ENCODE results near the gene MAPK8IP1.

MAPK8IP1 gene

GRCh38 chr11:45913514-45913913 lies 28.1 kb downstream of the MAPK8IP1 start:
- Histone ChIP-seq H3K4me3 (ENCODE audit: low read depth, low read length) (no peak overlapping the region), H3K36me3 (ENCODE audit: control insufficient read depth in 2 of 2, insufficient read depth in 1 of 2, low read length in 2 of 2) (peaks cover 0 to 62% of the 10 kb centered on the region in 2 experiments; a peak in 2 of 3 replicates), H3K27ac (ENCODE audit: extremely low read depth, low read depth, low read length) (no peak overlapping the region), H3K9me3 (ENCODE audit: control insufficient read depth, insufficient read depth, low read depth, low read length) (no peaks in the 10 kb centered on the region), H3K4me1 (ENCODE audit: control insufficient read depth, insufficient read depth, low read length) (no peaks in the 10 kb centered on the region; the same call in 1 of the 2 replicates)
- ChIA-PET POLR2A (interaction anchor here (1.6 kb wide), 1 partner anchor 12 kb away, joined by 6 read pairs; no protein-coding TSS in a partner anchor), CTCF (interaction anchor here (0.8 to 1.3 kb wide), 2 partner anchors 40 to 93 kb away, joined by 3 to 5 read pairs; no protein-coding TSS in a partner anchor)
- TF ChIP-seq KLF16 (tag by site-specific recombination; IDR thresholded peaks at IDR 0.05) (no peak), ZNF530 (tag by site-specific recombination; IDR thresholded peaks at IDR 0.05; ENCODE audit: low read depth) (no peak), HOXA7 (CRISPR knock-in tag; IDR thresholded peaks at IDR 0.05; ENCODE audit: borderline replicate concordance) (no peak), ZNF37A (tag by site-specific recombination; IDR thresholded peaks at IDR 0.05) (no peak), SP3 (tag by site-specific recombination; IDR thresholded peaks at IDR 0.05) (no peak), OSR2 (tag by site-specific recombination; IDR thresholded peaks at IDR 0.05) (no peak), ZNF629 (tag by site-specific recombination; IDR thresholded peaks at IDR 0.05) (no peak), ZNF223 (tag by site-specific recombination; IDR thresholded peaks at IDR 0.05) (no peak), MEIS1 (CRISPR knock-in tag; IDR thresholded peaks at IDR 0.05; ENCODE audit: borderline replicate concordance) (no peak), MYNN (tag by site-specific recombination; IDR thresholded peaks at IDR 0.05; ENCODE audit: borderline replicate concordance) (no peak), ZNF791 (tag by site-specific recombination; IDR thresholded peaks at IDR 0.05) (no peak), YY1 (tag by site-specific recombination; IDR thresholded peaks at IDR 0.05) (no peak), ZNF626 (tag by site-specific recombination; IDR thresholded peaks at IDR 0.05) (no peak), ZNF830 (tag by site-specific recombination; IDR thresholded peaks at IDR 0.05; ENCODE audit: low read depth) (no peak)

DNA sequence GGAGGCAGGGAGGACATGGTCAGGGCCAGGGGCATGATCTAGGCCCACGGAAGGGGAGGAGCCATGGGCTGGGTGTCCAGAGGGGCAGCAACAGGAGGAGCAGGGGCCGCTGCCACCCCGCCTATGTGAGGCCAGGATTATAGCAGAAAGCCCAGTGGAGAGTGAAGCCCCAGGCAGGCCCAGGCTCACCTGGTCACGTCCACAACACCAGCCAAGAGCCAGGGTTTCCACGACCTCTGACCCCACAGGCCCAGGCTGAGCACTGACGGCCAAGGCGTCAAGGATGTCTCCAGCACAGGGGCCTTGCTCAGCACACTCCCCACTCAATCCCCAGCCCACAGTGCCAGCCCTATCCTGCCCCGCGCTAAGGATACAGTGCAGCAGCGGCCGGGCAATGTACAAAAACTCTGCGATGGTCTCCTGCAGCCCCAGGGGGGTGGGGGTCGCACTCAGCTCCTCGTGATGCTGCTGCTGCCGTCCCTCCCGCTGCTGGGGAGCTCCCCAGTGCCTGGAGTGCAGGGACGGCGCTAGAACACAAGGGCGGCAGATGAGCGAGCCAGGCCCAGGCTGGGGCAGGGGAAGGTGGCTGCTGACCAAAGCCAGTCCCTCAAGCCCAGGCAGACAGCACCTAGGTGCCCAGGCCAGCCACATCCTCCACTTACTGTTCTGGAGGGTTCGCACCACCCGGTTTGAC lies 28.6 kb downstream of the MAPK8IP1 start:
- TF ChIP-seq ZNF623 (tag by site-specific recombination; IDR thresholded peaks at IDR 0.05), result no peak
- TF ChIP-seq ZNF202 (tag by site-specific recombination; IDR thresholded peaks at IDR 0.05; ENCODE audit: borderline replicate concordance), result no peak
- CTCF ChIA-PET, result interaction anchor here (0.8 to 1.3 kb wide), 2 partner anchors 41 to 93 kb away, joined by 3 to 5 read pairs; no protein-coding TSS in a partner anchor
- POLR2A ChIA-PET, result interaction anchor here (1.6 kb wide), 1 partner anchor 11 kb away, joined by 6 read pairs; no protein-coding TSS in a partner anchor
- Histone ChIP-seq H3K9me3 (ENCODE audit: control insufficient read depth, insufficient read depth, low read depth, low read length) (no peaks in the 10 kb centered on the region), H3K27ac (ENCODE audit: extremely low read depth, low read depth, low read length) (no peak overlapping the region), H3K36me3 (ENCODE audit: control insufficient read depth in 2 of 2, insufficient read depth in 1 of 2, low read length in 2 of 2) (peaks cover 0 to 59% of the 10 kb centered on the region in 2 experiments; a peak in 2 of 3 replicates), H3K4me1 (ENCODE audit: control insufficient read depth, insufficient read depth, low read length) (no peaks in the 10 kb centered on the region; the same call in 1 of the 2 replicates), H3K4me3 (ENCODE audit: low read depth, low read length) (no peak overlapping the region)

DNA sequence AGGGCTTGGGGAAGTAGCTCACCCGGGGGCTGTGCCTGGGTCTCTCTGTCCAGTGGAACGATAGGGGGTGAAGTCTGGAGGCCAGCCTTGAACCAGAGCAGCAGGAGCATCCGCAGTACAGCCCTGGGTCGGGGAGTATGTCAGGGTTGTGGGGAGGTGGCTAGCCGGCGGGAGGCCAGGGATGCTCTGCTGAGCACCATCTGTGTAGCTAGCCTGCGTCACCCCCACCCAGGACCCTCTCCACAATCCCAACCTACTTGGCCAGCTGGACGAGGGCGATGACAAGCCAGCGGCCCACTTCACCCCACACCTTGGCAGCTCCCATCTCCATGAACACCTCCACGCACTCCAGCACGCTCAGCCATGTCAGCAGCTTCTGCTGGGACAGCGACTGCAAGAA lies 30.0 kb downstream of the MAPK8IP1 start:
- Histone ChIP-seq H3K4me1 (ENCODE audit: control insufficient read depth, insufficient read depth, low read length) (no peaks in the 10 kb centered on the region; the same call in 1 of the 2 replicates), H3K36me3 (ENCODE audit: control insufficient read depth in 2 of 2, insufficient read depth in 1 of 2, low read length in 2 of 2) (peaks cover 0 to 46% of the 10 kb centered on the region in 2 experiments; a peak in 2 of 3 replicates), H3K4me3 (ENCODE audit: low read depth, low read length) (no peak overlapping the region), H3K9me3 (ENCODE audit: control insufficient read depth, insufficient read depth, low read depth, low read length) (no peaks in the 10 kb centered on the region), H3K27ac (ENCODE audit: extremely low read depth, low read depth, low read length) (no peak overlapping the region)
- POLR2A ChIA-PET, result interaction anchor here (0.7 kb wide), 1 partner anchor 8 kb away, joined by 3 read pairs; no protein-coding TSS in a partner anchor
- TF ChIP-seq ZNF501 (tag by site-specific recombination; IDR thresholded peaks at IDR 0.05) (no peak), ZNF792 (tag by site-specific recombination; IDR thresholded peaks at IDR 0.05) (no peak)
- TF ChIP-seq, protein P1, sequence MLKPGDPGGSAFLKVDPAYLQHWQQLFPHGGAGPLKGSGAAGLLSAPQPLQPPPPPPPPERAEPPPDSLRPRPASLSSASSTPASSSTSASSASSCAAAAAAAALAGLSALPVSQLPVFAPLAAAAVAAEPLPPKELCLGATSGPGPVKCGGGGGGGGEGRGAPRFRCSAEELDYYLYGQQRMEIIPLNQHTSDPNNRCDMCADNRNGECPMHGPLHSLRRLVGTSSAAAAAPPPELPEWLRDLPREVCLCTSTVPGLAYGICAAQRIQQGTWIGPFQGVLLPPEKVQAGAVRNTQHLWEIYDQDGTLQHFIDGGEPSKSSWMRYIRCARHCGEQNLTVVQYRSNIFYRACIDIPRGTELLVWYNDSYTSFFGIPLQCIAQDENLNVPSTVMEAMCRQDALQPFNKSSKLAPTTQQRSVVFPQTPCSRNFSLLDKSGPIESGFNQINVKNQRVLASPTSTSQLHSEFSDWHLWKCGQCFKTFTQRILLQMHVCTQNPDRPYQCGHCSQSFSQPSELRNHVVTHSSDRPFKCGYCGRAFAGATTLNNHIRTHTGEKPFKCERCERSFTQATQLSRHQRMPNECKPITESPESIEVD (tag by site-specific recombination; IDR thresholded peaks at IDR 0.05), result no peak
- CTCF ChIA-PET, result interaction anchor here (0.6 to 2.0 kb wide), 3 partner anchors 39 to 50 kb away, joined by 3 to 7 read pairs (median 3); no protein-coding TSS in a partner anchor

All from HEK293 (cell line).